ENCODE measurements around the gene ACAA1.
"Not testable (repeated sequence)": the region's sequence is repeated elsewhere in the genome, so short reads cannot be mapped to it uniquely, and the experiment has no call there.

ACAA1 gene

DNA sequence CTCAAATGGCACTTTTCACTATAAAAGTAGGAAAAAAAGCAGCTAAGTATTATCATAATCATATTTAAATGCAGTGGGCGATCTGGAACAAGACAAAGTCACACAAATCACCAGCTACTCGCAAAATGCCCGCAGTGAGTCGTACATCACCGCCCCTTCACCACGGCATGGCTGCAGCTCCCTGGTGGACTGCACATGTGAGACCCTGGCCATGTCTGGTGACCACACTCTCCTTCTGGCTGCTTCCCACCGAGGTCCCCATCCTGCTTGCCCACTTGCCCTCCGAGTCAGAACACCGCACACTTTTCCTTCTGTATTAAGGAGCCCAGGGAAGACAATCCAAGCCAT is 38.6 kb downstream of the ACAA1 start:
- DNase-seq = no peak

GRCh38 chr3:38097446-38098375 is 39.2 kb downstream of the ACAA1 start:
- DNase-seq = no peak

- no peak for DNase-seq
These were observed 41.1 kb downstream of the ACAA1 start for GRCh38 chr3:38095669-38096483.

DNA sequence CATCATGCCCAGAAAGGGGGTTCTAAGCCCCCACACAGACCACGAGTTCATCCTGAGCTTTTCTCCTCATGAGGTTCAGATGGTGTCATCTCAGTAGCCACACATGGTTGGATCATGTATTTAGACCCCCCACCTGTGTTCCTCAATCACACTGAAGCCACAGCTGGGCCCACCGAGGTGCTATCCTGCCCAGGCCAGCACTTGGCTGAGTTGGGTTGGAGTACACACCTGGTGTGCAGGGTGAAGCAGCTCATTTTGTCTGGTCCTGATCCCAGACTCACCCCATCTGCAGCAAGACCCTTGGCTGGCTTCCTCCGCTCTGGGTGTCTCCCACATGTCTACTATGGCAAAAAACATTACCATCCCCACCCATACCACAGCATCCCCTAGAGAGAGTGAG is 41.9 kb downstream of the ACAA1 start:
- DNase-seq = no peak

- no peak for DNase-seq
These were observed 46.5 kb downstream of the ACAA1 start for GRCh38 chr3:38090453-38090852.

DNA sequence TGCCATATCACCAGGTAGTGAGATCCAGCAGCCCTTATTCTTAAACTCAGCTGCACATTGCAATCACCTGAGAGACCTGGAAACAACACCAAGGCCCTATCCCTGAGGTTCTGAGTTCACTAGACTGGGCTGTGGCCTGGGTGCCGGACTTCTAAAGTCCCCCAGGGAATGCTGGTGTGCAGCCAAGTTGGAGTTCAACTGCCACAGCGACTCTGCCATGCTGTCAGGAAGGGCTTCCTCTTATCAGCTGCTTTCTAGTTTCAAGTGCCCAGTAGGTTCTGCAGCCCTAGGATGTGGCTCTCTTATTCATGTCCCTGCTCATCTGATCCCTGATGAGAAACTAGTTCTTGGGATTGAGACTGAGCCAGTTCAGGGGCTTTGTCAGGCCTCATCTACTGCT is 47.8 kb downstream of the ACAA1 start:
- no peak for DNase-seq

DNA sequence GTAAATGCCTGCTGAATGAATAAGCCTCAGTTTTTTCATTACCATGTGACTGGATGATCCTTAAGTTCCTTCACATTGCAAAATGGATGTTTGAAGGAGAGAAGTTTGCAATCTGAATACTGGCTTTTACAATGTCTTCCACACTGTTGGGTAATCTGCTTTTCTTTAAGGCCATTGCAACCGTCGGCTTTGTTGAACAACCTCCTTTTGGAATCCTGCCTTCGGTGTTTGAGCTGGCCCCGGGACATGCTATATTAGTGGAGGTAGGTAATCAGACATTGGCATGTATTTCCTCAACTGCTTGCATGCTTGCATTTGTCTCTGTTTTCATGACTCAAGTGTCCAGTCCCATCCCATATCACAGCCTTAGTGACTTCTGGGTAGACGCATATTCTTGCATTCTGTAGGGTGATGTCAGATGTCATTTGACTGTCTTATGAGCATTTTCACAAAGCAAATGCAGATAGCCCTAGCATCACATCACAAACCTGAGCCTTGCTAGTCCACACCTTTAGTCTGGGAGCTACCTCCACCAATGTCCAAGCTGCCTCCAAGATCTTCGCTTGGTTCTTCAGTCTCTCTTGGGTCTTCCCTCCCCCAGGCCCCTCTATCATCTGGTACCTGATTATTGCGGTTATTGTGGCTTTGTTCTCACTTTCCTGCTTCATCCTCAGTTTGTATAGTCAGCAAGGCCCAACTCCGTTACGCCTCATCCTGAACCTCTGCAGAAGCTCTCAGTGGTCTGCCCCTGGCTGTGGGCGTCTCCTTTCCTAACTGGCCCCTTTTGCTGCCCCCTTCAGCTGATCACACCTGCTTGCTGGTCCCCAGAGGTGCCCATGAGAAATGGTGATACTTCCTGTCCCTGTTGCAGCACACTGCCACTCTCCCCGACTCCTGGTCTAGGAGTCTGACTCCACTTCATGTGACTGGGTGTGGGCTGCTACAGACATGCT is 48.5 kb downstream of the ACAA1 start:
- DNase-seq = no peak

DNA sequence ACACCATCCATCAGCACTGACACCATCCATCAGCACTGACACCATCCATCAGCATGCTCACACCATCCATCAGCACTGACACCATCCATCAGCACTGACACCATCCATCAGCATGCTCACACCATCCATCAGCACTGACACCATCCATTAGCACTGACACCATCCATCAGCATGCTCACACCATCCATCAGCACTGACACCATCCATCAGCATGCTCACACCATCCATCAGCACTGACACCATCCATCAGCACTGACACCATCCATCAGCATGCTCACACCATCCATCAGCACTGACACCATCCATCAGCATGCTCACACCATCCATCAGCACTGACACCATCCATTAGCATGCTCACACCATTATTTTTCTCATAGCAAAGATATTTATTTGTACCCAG is 49.6 kb downstream of the ACAA1 start:
- DNase-seq = not testable (repeated sequence)

GRCh38 chr3:38086496-38086895 is 50.4 kb downstream of the ACAA1 start:
- no peak for DNase-seq

DNA sequence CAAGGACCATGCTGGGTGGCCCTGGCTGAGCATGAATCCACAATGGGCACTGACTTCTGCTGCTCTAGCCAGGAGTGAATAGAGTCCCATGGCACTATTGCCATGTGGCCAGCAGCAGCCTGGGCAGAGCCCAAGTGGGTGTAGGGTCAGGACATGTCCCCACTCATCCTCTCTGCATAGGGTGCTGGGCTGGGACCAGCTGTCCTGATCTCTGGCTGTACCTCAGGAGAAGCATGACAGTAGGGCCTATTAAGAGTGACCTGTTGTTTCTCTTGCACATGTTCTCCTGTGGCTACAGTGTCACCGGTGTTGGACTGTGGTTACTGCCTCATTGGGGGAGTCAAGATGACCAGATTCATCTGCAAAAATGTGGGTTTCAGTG is 51.0 kb downstream of the ACAA1 start:
- no peak for DNase-seq

- DNase-seq = no peak
These were observed 51.5 kb downstream of the ACAA1 start for GRCh38 chr3:38085311-38085942.

DNA sequence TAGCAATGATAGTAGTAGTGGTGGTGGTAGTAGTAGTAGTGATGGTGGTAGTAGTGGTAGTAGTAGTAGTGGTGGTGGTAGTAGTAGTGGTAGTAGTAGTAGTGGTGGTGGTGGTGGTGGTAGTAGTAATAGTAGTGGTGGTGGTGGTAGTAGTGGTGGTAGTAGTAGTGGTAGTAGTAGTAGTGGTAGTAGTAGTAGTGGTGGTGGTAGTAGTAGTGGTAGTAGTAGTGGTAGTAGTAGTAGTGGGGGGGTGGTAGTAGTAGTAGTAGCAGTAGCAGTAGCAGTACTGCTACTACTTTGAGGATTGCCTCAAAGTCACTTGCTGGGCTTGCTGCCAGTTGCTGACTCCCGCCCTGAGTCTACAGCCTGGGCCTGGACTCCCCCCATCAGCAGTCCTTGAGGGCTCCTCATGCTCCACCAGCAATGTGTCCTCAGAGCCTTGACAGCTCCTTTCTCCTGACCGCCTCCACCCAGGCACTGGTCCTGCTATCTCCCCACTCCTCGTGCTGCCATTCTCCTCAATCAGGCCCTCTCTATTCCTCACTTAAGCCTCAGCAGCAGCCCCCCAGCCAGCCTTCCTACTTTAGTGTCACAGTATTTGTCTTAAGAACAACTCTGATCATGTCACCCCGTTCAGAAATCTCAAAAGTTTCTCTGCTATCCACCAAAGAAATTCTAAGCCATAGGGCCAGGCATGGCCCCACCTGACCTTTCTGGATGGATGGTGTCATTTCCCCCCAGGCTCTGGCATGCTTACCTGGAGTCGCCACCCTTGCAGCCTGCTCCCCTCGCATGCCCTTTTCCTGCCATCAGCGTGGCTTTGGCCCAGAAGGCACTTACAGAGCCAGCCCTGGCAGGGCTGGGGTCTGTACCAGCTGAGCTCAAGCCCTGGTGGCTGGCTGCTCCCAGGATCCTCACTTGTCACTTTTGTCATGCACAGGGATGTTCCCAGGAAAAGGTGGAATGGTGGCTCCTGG is 52.3 kb downstream of the ACAA1 start:
- DNase-seq = no peak

- DNase-seq = no peak
These were observed 53.0 kb downstream of the ACAA1 start for GRCh38 chr3:38083871-38084333.

DNA sequence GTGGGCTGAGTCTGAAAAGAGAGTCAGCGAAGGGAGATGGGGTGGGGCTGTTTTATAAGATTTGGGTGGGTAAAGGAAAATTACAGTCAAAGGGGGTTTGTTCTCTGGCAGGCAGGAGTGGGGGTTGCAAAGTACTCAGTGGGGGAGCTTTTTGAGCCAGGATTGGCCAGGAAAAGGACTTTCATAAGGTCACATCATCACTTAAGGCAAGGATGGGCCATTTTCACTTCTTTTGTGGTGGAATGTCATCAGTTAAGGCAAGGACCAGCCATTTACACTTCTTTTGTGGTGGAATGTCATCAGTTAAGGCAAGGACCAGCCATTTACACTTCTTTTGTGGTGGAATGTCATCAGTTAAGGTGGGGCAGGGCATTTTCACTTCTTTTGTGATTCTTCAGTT is 53.7 kb downstream of the ACAA1 start:
- not testable (repeated sequence) for DNase-seq

DNA sequence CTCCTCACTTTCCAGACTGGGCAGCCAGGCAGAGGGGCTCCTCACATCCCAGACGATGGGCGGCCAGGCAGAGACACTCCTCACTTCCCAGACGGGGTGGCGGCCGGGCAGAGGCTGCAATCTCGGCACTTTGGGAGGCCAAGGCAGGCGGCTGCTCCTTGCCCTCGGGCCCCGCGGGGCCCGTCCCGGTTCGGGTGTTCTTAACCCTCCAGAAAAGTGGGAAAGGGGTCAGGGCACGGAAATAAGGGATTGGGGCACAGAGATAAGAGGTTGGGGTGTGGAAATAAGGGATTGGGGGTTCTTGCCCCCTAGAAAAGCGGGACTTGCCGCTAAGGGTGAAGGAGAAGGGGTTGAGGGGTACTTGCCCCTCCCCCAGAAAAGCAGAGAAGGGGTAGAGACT is 54.6 kb downstream of the ACAA1 start:
- not testable (repeated sequence) for DNase-seq

DNA sequence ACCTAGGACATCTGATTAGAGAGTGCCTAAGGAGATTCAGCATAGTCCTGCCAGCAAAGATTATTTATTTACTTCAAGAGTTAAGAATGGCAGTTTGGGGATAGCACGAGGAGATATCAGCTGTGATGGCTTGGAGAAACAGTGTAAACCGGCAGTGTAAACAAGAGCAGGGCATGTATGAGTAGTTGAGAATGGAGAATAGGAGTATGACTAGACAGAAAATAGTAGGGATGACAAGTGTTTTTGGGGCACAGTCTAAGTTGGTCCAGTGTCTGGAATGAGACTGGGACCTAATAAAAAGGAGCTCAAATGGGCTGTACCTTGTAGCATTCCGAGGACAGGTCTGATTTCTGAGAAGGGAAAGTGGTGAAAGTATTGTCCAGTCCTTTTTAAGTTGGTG is 59.9 kb downstream of the ACAA1 start:
- DNase-seq = not testable (repeated sequence)

All from activated T-cell treated with anti-CD3 and anti-CD28 coated beads for 4 hours (primary cell).